MCF 10A (cell line): ENCODE measurements around the gene OXGR1. TPM values are rescaled to one million over a fixed set of nuclear protein-coding genes. Genes with fewer than 3 reads are reported as not detected.

Source experiments
- BruUV-seq: library from RNA; stranded (reverse); fragments of 400-500 nt; replicated peaks from 2 replicates; lab custom pipeline; 2021; lab: Mats Ljungman, UMichigan
- CTCF ChIA-PET: fragments of 300-600 bp; sonication (Branson Sonifier 250); formaldehyde crosslinking; extraction: SDS; loops from one replicate; lab custom pipeline; 2021; ENCODE audit warnings: antibody characterized with exemption, inconsistent platforms; lab: Yijun Ruan, JAX
- POLR2A ChIA-PET: fragments of 300-600, 350-650 bp; sonication (Branson Sonifier 250); formaldehyde crosslinking; extraction: SDS; loops from one replicate; lab custom pipeline; 2020; ENCODE audit warnings: antibody characterized with exemption, inconsistent platforms; lab: Yijun Ruan, JAX
- DNase-seq: peaks from one replicate; pipeline ENCODE4 v3.0.0-alpha.2; 2018; ENCODE audit not compliant: unreplicated experiment
- H3K27ac Mint-ChIP-seq: one replicate; pipeline ENCODE4 v1.8.0; 2022; ENCODE audit warnings: mild to moderate bottlenecking, low read depth, mixed read lengths; ENCODE audit not compliant: unreplicated experiment
- H3K27me3 Mint-ChIP-seq: one replicate; pipeline ENCODE4 v1.8.0; 2022; ENCODE audit warnings: mixed read lengths; ENCODE audit not compliant: insufficient read depth, unreplicated experiment
- H3K36me3 Mint-ChIP-seq: one replicate; pipeline ENCODE4 v1.8.0; 2022; ENCODE audit warnings: mild to moderate bottlenecking, moderate library complexity, mixed read lengths; ENCODE audit not compliant: insufficient read depth, unreplicated experiment
- H3K4me1 Mint-ChIP-seq: one replicate; pipeline ENCODE4 v1.8.0; 2022; ENCODE audit warnings: mixed read lengths; ENCODE audit not compliant: insufficient read depth, unreplicated experiment
- H3K4me3 Mint-ChIP-seq: one replicate; pipeline ENCODE4 v1.8.0; 2022; ENCODE audit warnings: mild to moderate bottlenecking, moderate library complexity, mixed read lengths; ENCODE audit not compliant: unreplicated experiment
- H3K9me3 Mint-ChIP-seq: one replicate; pipeline ENCODE4 v1.8.0; 2022; ENCODE audit warnings: mixed read lengths; ENCODE audit not compliant: unreplicated experiment
- intact Hi-C: fragments of 100-400 bp; cut with micrococcal nuclease; formaldehyde crosslinking; loops from 2 replicates; pipeline ENCODE4 v1.14.1; 2022
- total RNA-seq: library from RNA; stranded (reverse); gene quantifications from 2 replicates; pipeline ENCODE4 v1.2.3, GENCODE V29; 2022
- TF ChIP-seq, protein P1 (sequence below): fragments of 200-600 bp; IDR thresholded peaks from one replicate; pipeline ENCODE4 v1.8.0; 2022; ENCODE audit warnings: antibody characterized with exemption, mild to moderate bottlenecking; ENCODE audit not compliant: unreplicated experiment

OXGR1 gene
- total RNA-seq, 1 experiment from 2014 or later: not detected

DNA sequence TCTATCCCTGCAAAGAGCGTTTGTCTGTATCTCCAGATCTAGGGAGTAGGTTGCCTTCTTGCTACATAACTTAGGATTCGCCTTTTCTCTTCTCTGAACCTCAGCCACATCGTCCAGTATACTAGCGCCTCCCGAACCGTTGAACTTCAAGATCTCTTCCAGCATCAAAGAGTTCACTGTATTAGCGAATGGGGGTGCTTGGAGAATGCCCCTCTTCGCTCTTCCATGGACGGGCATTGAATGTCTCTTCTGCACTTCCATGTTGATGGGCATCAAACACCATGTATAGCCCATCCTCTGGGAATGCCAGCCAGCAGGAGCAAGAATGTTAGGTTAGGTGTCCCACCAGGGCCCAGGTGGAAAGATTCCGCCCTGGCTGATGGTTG, 575 bp upstream of the OXGR1 start:
- intact Hi-C loops: no loop called here
- no peak for DNase-seq
- ChIA-PET CTCF (interaction anchor here (1.2 kb wide), 1 partner anchor 8 kb away, joined by 3 read pairs; no protein-coding TSS in a partner anchor), POLR2A (no interaction called here)
- H3K27ac Mint-ChIP-seq: no peak overlapping the region
- BruUV-seq: no TSS peak
- no peaks in the 10 kb centered on the region for H3K9me3 Mint-ChIP-seq
- H3K4me1 Mint-ChIP-seq: no peaks in the 10 kb centered on the region
- peaks cover 43% of the 10 kb centered on the region for H3K27me3 Mint-ChIP-seq
- TF ChIP-seq, protein P1, sequence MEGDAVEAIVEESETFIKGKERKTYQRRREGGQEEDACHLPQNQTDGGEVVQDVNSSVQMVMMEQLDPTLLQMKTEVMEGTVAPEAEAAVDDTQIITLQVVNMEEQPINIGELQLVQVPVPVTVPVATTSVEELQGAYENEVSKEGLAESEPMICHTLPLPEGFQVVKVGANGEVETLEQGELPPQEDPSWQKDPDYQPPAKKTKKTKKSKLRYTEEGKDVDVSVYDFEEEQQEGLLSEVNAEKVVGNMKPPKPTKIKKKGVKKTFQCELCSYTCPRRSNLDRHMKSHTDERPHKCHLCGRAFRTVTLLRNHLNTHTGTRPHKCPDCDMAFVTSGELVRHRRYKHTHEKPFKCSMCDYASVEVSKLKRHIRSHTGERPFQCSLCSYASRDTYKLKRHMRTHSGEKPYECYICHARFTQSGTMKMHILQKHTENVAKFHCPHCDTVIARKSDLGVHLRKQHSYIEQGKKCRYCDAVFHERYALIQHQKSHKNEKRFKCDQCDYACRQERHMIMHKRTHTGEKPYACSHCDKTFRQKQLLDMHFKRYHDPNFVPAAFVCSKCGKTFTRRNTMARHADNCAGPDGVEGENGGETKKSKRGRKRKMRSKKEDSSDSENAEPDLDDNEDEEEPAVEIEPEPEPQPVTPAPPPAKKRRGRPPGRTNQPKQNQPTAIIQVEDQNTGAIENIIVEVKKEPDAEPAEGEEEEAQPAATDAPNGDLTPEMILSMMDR: no peak
- H3K4me3 Mint-ChIP-seq: peak overlapping the region; percentile 2
- no peaks in the 10 kb centered on the region for H3K36me3 Mint-ChIP-seq

DNA sequence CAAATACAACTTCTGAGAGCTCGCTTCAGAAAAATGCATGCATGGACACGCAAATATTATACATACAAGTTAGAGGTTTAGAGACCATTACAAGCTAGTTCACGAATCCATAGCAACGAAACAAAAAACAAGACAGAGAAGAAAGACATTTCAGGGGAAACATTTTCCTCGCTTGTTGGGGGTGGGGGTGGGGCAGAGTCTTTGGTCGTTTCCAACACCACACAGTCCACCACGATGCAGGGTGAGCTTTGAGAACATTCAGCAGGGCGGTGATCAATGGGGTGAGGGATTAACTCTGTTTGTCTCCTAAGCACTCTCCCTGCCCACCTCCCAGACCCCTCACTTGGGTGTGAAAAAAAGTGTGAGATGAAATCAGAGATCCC, 651 bp downstream of the OXGR1 start:
- peaks cover 43% of the 10 kb centered on the region for H3K27me3 Mint-ChIP-seq
- TF ChIP-seq, protein P1: no peak
- no peaks in the 10 kb centered on the region for H3K9me3 Mint-ChIP-seq
- H3K4me1 Mint-ChIP-seq: no peaks in the 10 kb centered on the region
- no peak overlapping the region for H3K27ac Mint-ChIP-seq
- intact Hi-C loops: no loop called here
- ChIA-PET CTCF (interaction anchor here (0.6 to 1.1 kb wide), 5 partner anchors 9 to 1579 kb away, joined by 3 to 5 read pairs (median 3); no protein-coding TSS in a partner anchor), POLR2A (no interaction called here)
- no peak for DNase-seq
- H3K36me3 Mint-ChIP-seq: no peaks in the 10 kb centered on the region
- no TSS peak for BruUV-seq
- peak overlapping the region; percentile 2 for H3K4me3 Mint-ChIP-seq

DNA sequence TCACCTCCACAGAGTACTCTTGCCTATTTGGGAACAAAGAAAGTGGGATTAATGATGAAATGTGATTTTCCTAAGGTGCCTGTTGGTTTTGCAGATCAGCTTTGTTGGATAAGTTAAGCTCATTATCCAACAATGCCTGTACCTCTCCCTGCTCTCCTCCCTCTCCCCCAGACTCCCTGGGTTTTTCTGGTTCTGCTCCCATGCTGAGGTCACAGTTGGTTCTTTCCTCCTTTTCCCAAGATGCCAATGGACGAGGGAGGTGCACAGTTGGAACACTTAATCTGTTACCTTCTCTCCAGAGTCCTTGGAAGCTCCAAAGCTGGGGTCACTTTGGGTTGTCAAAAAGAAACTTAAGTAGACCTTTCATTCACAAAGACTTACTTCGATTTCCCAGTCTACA, 1.6 kb downstream of the OXGR1 start:
- intact Hi-C loops: no loop called here
- Mint-ChIP-seq H3K36me3 (no peaks in the 10 kb centered on the region), H3K9me3 (no peaks in the 10 kb centered on the region), H3K4me1 (no peaks in the 10 kb centered on the region), H3K27ac (no peak overlapping the region), H3K27me3 (peaks cover 49% of the 10 kb centered on the region), H3K4me3 (no peak overlapping the region)
- no peak for DNase-seq
- no TSS peak for BruUV-seq
- TF ChIP-seq, protein P1: no peak
- POLR2A ChIA-PET: interaction anchor here (0.7 kb wide), 1 partner anchor 12 kb away, joined by 3 read pairs; no protein-coding TSS in a partner anchor
- CTCF ChIA-PET: interaction anchor here (2.5 to 3.0 kb wide), 2 partner anchors 11 to 25 kb away, joined by 7 to 11 read pairs; no protein-coding TSS in a partner anchor

DNA sequence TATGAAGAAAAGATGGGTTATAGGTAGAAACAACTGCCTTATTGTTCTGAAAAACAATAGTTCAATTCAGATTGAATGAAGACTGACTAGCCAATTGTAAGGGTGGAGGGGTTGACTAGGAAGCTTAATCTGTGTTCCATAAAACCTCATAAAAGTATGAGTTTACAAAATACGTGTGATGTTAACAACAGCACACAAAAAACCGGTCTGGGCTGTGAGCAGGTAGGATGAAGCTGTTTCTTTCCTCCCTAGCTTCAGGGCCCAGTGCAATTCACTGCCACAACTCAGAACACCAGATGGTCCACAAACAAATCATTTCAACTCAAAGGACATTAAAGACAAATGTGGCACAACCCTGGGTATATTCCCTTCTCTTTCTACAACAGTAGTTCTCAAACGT, 3.2 kb downstream of the OXGR1 start:
- ChIA-PET POLR2A (no interaction called here), CTCF (interaction anchor here (0.6 to 3.0 kb wide), 7 partner anchors 9 to 512 kb away, joined by 3 to 11 read pairs (median 4); no protein-coding TSS in a partner anchor)
- no TSS peak for BruUV-seq
- H3K4me1 Mint-ChIP-seq: no peaks in the 10 kb centered on the region
- no peaks in the 10 kb centered on the region for H3K36me3 Mint-ChIP-seq
- H3K27me3 Mint-ChIP-seq: peaks cover 57% of the 10 kb centered on the region
- H3K9me3 Mint-ChIP-seq: no peaks in the 10 kb centered on the region
- DNase-seq: no peak
- TF ChIP-seq, protein P1: no peak
- no peak overlapping the region for H3K27ac Mint-ChIP-seq
- intact Hi-C loops: no loop called here
- H3K4me3 Mint-ChIP-seq: no peak overlapping the region
